Measurements from ENCODE around the gene GAPDH.
A peak's percentile ranks its signal among the peaks of the same experiment; 100 is the strongest.

Gene GAPDH

DNA sequence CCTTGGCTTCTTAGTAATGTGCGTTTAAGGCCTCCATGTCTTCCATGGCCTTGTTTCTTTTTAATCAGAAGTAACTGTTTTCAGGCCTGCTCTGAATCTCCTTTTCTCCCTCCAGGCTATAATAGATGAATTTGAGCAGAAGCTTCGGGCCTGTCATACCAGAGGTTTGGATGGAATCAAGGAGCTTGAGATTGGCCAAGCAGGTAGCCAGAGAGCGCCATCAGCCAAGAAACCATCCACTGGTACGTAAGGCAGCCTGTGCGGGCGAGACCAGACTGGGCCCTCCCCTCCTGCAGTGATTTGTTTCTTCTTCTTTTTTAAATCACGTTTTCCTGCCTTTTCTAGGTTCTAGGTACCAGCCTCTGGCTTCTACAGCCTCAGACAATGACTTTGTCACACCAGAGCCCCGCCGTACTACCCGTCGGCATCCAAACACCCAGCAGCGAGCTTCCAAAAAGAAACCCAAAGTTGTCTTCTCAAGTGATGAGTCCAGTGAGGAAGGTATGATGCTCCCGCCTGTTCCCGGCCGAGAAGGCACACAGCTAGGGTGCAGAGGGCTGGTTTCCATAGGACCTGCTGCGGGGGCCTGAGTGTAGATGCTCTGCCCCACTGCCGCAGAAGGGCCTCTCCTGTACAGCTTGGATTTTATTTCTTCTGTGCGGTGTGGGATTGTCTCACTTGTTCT is 3.6 kb upstream of the GAPDH start:
- no peak for ATAC-seq
- no peak for TF ChIP-seq RARB (CRISPR knock-in tag; IDR thresholded peaks at IDR 0.05)
- no peak for TF ChIP-seq TOX (CRISPR knock-in tag; IDR thresholded peaks at IDR 0.05; ENCODE audit: borderline replicate concordance)
- TF ChIP-seq ZNF70 (CRISPR knock-in tag; IDR thresholded peaks at IDR 0.05): no peak
- TF ChIP-seq ESRRG (CRISPR knock-in tag; IDR thresholded peaks at IDR 0.05): no peak
- no peak for TF ChIP-seq ARNTL (CRISPR knock-in tag; IDR thresholded peaks at IDR 0.05; ENCODE audit: borderline replicate concordance, low read depth)
- no peak for TF ChIP-seq CSDC2 (CRISPR knock-in tag; IDR thresholded peaks at IDR 0.05)
- TF ChIP-seq, protein P1, sequence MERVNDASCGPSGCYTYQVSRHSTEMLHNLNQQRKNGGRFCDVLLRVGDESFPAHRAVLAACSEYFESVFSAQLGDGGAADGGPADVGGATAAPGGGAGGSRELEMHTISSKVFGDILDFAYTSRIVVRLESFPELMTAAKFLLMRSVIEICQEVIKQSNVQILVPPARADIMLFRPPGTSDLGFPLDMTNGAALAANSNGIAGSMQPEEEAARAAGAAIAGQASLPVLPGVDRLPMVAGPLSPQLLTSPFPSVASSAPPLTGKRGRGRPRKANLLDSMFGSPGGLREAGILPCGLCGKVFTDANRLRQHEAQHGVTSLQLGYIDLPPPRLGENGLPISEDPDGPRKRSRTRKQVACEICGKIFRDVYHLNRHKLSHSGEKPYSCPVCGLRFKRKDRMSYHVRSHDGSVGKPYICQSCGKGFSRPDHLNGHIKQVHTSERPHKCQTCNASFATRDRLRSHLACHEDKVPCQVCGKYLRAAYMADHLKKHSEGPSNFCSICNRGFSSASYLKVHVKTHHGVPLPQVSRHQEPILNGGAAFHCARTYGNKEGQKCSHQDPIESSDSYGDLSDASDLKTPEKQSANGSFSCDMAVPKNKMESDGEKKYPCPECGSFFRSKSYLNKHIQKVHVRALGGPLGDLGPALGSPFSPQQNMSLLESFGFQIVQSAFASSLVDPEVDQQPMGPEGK (CRISPR knock-in tag; IDR thresholded peaks at IDR 0.05; ENCODE audit: borderline replicate concordance): no peak
- no peak for TF ChIP-seq SNAI2 (CRISPR knock-in tag; IDR thresholded peaks at IDR 0.05)
- TF ChIP-seq BACH2 (CRISPR knock-in tag; IDR thresholded peaks at IDR 0.05; ENCODE audit: borderline replicate concordance): no peak
- TF ChIP-seq OSR1 (CRISPR knock-in tag; IDR thresholded peaks at IDR 0.05): no peak
- no peak for TF ChIP-seq ISL1 (CRISPR knock-in tag; IDR thresholded peaks at IDR 0.05)
- no peak for TF ChIP-seq TCF4 (CRISPR knock-in tag; IDR thresholded peaks at IDR 0.05; ENCODE audit: borderline replicate concordance)
- TF ChIP-seq ZNF8 (CRISPR knock-in tag; IDR thresholded peaks at IDR 0.05): no peak
- TF ChIP-seq, protein P2, sequence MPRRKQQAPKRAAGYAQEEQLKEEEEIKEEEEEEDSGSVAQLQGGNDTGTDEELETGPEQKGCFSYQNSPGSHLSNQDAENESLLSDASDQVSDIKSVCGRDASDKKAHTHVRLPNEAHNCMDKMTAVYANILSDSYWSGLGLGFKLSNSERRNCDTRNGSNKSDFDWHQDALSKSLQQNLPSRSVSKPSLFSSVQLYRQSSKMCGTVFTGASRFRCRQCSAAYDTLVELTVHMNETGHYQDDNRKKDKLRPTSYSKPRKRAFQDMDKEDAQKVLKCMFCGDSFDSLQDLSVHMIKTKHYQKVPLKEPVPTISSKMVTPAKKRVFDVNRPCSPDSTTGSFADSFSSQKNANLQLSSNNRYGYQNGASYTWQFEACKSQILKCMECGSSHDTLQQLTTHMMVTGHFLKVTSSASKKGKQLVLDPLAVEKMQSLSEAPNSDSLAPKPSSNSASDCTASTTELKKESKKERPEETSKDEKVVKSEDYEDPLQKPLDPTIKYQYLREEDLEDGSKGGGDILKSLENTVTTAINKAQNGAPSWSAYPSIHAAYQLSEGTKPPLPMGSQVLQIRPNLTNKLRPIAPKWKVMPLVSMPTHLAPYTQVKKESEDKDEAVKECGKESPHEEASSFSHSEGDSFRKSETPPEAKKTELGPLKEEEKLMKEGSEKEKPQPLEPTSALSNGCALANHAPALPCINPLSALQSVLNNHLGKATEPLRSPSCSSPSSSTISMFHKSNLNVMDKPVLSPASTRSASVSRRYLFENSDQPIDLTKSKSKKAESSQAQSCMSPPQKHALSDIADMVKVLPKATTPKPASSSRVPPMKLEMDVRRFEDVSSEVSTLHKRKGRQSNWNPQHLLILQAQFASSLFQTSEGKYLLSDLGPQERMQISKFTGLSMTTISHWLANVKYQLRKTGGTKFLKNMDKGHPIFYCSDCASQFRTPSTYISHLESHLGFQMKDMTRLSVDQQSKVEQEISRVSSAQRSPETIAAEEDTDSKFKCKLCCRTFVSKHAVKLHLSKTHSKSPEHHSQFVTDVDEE (CRISPR knock-in tag; IDR thresholded peaks at IDR 0.05): no peak
- no peak for TF ChIP-seq ZFP30 (CRISPR knock-in tag; IDR thresholded peaks at IDR 0.05)
- TF ChIP-seq ZFP3 (CRISPR knock-in tag; IDR thresholded peaks at IDR 0.05): no peak
- TF ChIP-seq, protein P3, sequence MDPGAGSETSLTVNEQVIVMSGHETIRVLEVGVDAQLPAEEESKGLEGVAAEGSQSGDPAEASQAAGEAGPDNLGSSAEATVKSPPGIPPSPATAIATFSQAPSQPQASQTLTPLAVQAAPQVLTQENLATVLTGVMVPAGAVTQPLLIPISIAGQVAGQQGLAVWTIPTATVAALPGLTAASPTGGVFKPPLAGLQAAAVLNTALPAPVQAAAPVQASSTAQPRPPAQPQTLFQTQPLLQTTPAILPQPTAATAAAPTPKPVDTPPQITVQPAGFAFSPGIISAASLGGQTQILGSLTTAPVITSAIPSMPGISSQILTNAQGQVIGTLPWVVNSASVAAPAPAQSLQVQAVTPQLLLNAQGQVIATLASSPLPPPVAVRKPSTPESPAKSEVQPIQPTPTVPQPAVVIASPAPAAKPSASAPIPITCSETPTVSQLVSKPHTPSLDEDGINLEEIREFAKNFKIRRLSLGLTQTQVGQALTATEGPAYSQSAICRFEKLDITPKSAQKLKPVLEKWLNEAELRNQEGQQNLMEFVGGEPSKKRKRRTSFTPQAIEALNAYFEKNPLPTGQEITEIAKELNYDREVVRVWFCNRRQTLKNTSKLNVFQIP (CRISPR knock-in tag; IDR thresholded peaks at IDR 0.05; ENCODE audit: borderline replicate concordance, low read depth): no peak
- no peak for TF ChIP-seq ZNF565 (CRISPR knock-in tag; conservative IDR thresholded peaks at IDR 0.05; ENCODE audit: low read depth)
- TF ChIP-seq, protein P4, sequence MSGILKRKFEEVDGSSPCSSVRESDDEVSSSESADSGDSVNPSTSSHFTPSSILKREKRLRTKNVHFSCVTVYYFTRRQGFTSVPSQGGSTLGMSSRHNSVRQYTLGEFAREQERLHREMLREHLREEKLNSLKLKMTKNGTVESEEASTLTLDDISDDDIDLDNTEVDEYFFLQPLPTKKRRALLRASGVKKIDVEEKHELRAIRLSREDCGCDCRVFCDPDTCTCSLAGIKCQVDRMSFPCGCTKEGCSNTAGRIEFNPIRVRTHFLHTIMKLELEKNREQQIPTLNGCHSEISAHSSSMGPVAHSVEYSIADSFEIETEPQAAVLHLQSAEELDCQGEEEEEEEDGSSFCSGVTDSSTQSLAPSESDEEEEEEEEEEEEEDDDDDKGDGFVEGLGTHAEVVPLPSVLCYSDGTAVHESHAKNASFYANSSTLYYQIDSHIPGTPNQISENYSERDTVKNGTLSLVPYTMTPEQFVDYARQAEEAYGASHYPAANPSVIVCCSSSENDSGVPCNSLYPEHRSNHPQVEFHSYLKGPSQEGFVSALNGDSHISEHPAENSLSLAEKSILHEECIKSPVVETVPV (CRISPR knock-in tag; IDR thresholded peaks at IDR 0.05): no peak

DNA sequence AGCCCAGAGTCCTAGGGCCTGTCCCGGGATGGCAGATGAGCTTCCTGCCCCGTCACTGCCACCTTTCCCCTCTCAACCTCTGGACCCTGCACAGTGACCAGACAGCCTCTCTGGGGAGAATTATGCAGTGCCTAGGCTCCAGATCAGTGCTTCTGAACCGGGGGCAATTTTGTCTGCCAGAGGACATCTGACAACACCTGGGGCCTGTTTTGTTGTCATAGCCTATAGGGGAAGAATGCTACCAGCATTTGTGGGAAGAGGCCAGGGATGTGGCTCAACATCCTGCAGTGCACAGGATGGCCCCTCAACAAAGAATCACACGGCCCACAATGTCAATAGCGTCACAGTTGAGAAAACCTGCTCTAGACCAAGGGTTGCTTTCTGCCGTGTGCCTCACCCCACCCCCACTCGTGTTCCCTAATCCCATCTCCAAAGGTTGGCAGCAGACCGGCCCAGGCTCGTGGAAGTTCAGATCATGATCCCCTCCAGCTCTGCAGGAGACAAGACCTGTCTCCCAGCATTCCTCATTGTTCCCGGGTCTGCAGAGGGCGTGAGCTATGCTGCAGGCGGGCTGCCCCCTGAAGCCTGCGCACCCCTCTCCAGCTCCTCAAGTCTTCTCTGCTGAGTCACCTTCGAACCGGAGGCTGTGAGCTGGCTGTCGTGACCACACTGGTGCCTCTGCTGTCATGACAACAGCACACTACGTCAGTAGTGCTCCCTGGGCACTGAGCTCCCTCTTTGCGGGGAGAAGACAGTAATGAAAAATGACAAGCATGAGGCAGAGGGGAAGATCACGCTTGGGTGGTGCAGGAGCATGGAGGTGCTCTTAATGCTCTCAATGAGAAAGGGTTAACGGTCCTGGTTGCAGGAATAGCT is 2.0 kb upstream of the GAPDH start:
- TF ChIP-seq BACH2 (CRISPR knock-in tag; IDR thresholded peaks at IDR 0.05; ENCODE audit: borderline replicate concordance) (no peak), CSDC2 (CRISPR knock-in tag; IDR thresholded peaks at IDR 0.05) (no peak), ZC3H10 (CRISPR knock-in tag; IDR thresholded peaks at IDR 0.05) (no peak), TOX (CRISPR knock-in tag; IDR thresholded peaks at IDR 0.05; ENCODE audit: borderline replicate concordance) (no peak), ARNTL (CRISPR knock-in tag; IDR thresholded peaks at IDR 0.05; ENCODE audit: borderline replicate concordance, low read depth) (no peak), ZNF70 (CRISPR knock-in tag; IDR thresholded peaks at IDR 0.05) (no peak), OSR1 (CRISPR knock-in tag; IDR thresholded peaks at IDR 0.05) (no peak)
- TF ChIP-seq, protein P2 (CRISPR knock-in tag; IDR thresholded peaks at IDR 0.05): no peak

More for the DNA sequence above, 2.0 kb upstream of the GAPDH start:
- ATAC-seq: peak; percentile 45
